Measurements from ENCODE around the gene CLDN11.

CLDN11 gene

GRCh38 chr3:170473358-170473757 is 54.7 kb downstream of the CLDN11 start:
- DNase-seq, result no peak

DNA sequence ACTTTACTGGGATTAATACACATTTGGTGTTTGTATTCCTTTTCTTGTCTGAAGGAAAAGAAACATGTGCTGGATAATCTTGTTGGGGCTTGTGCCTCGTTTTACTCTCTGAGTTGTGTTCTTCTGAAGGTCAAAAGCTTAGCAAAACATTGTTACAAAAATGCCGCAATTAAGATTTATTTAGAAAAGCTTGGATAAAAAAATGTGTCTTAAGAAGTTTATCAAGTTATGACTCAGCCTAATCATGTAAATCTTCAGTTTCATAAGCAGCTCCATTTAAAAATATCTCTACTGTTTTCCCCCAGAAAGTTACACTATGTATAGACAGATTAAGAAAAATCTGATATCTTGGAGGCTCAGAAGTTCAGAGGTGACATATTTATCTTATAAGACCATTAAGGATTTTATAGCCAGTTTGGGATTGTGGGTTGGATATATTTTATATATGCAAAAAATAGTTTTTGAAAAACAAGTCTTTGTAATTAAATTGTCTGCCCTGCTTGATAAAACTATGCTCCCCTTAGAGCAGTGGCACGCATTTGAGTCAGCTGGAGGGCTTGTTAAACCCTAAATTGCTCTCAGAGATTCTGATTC is 56.5 kb downstream of the CLDN11 start:
- DNase-seq, result no peak

GRCh38 chr3:170476291-170476690 is 57.6 kb downstream of the CLDN11 start:
- DNase-seq, result no peak

GRCh38 chr3:170477395-170477794 is 58.7 kb downstream of the CLDN11 start:
- no peak for DNase-seq

GRCh38 chr3:170480111-170480510 is 61.4 kb downstream of the CLDN11 start:
- no peak for DNase-seq

DNA sequence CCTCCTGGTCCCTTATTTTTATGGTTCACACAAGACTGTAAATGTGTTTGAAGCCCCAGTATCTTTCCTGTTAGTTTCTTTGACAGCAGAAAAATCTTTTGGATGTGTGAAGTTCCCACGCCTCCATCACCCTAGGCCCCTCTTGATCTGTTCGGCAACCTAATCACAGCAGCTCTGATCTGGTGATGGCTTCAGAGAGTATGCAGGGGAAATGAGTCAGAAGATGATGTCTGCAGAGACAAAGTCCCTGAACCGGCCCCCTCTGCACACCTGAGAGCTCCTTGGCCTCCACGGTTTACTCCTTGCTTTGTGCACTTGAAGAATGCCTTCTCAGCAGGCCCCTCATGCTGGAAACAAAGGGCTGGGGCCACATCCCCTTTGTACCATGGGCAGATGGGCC is 63.5 kb downstream of the CLDN11 start:
- DNase-seq, result no peak

DNA sequence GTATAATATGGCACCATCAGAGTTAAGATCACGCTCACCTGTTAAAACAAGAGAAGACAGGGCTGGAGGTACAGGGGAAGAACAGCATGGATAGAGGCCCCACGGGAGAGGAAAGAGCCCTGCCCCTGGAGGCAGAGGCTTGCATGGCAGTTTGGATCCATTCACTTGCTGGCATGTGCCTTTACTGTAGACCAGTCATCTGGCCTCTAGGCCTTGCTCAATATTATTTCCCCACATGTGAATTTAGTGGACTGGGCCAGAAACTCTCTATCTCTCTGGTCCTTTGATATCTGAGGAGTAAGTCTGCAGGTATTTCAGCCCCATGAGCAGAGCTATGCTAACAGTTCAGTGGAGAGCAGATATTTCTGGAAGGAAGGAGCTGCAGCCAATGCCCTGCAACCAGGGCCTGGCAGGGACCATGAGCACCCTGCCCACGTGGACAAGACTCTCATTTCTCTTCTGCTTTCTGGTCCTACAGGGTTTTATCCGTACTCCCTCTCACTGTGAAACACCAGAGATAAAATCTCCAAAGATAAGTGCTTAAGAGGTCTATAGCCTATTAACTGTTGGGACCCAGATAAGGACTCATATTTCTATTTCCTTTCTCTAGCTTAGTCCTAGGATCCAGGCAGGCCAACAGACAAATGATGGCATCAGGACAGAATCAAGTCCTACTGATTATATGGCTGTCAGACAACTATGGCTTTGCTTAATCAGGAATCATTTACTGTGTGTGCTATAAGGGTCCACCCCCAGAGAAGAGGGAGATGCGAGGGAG is 65.0 kb downstream of the CLDN11 start:
- no peak for DNase-seq

Measured in NCI-H446 (cell line).